Measurements from ENCODE around the gene ADRA2C.

DNA sequence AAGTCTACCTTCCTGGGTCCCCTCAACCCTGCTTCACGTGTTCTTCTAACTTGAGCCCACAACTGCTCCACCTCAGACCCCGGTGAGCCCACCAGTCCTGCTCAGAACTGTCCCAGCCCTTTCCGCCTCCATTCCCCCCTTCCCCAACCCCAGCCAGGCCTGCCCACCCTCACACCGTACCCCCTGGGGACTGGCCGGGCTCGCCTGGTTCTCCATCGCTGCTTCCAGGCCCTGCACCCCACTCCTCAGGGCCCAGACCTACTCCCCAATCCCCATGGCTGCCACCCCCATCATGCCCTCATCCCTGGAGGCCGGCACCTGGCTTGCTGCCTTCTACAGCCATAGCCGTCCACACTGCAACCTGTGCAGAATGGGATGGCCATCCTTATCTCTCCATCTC is 23.4 kb downstream of the ADRA2C start:
- no peak for TF ChIP-seq ZNF274 (IDR thresholded peaks at IDR 0.05; ENCODE audit: low read depth, low read length)
- TF ChIP-seq YY1 (IDR thresholded peaks at IDR 0.05; ENCODE audit: insufficient read depth, insufficient read length), result no peak
